ENCODE measurements around the gene IL17REL.

GRCh38 chr22:49958366-49958921, 54.1 kb downstream of the IL17REL start:
- TF ChIP-seq CTCF (IDR thresholded peaks at IDR 0.05; ENCODE audit: insufficient read depth, low read depth, low read length) (no peak), EZH2 (IDR thresholded peaks at IDR 0.05; ENCODE audit: insufficient read depth, low read length) (no peak)
